DOHH2 (cell line): ENCODE results near the gene YIPF4.
"Not testable (repeated sequence)": the region's sequence is repeated elsewhere in the genome, so short reads cannot be mapped to it uniquely, and the experiment has no call there.

Experiments used
- H3F3A ChIP-seq: fragments of 200-600 bp; sonication (generic), shearing (Covaris generic); 2 replicates; pipeline ENCODE4 v1.6.0; 2016; ENCODE audit warnings: antibody characterized with exemption, mild to moderate bottlenecking; ENCODE audit not compliant: control insufficient read depth, insufficient read depth
- H3K27ac ChIP-seq: fragments of 200-600 bp; sonication (generic); 2 replicates; pipeline ENCODE4 v1.5.1; 2014; ENCODE audit warnings: low read depth, mild to moderate bottlenecking, low read length, moderate library complexity
- H3K27me3 ChIP-seq: fragments of 200-600 bp; sonication (generic); 2 replicates; pipeline ENCODE4 v1.6.1; 2014; ENCODE audit warnings: mild to moderate bottlenecking, low read length, mixed read lengths; ENCODE audit not compliant: control insufficient read depth
- H3K36me3 ChIP-seq: fragments of 200-600 bp; sonication (generic); 2 replicates; pipeline ENCODE4 v1.6.1; 2014; ENCODE audit warnings: mild to moderate bottlenecking, low read length, moderate library complexity, mixed read lengths; ENCODE audit not compliant: control insufficient read depth
- H3K4me1 ChIP-seq: fragments of 200-600 bp; sonication (generic); 2 replicates; pipeline ENCODE4 v1.6.1; 2014; ENCODE audit warnings: mild to moderate bottlenecking, low read length, mixed read lengths; ENCODE audit not compliant: control insufficient read depth
- H3K4me2 ChIP-seq: fragments of 200-600 bp; sonication (generic); 2 replicates; pipeline ENCODE4 v1.6.0; 2014; ENCODE audit warnings: mild to moderate bottlenecking, low read length, moderate library complexity
- H3K4me3 ChIP-seq: fragments of 200-600 bp; sonication (generic); 2 replicates; pipeline ENCODE4 v1.5.1; 2014; ENCODE audit warnings: mild to moderate bottlenecking, low read length, mixed read lengths
- H3K79me2 ChIP-seq: fragments of 200-600 bp; sonication (generic); 2 replicates; pipeline ENCODE4 v1.6.1; 2014; ENCODE audit warnings: mild to moderate bottlenecking, low read length, mixed read lengths; ENCODE audit not compliant: control insufficient read depth
- H3K9me2 ChIP-seq: fragments of 200-600 bp; sonication (generic); replicated peaks from 2 replicates; pipeline ENCODE4 v1.6.1; 2014; ENCODE audit warnings: mild to moderate bottlenecking, low read length, mixed read lengths; ENCODE audit not compliant: control insufficient read depth
- H3K9me3 ChIP-seq: fragments of 200-600 bp; sonication (generic); 2 replicates; pipeline ENCODE4 v1.6.1; 2014; ENCODE audit warnings: antibody characterized with exemption, low read length, mixed read lengths; ENCODE audit not compliant: control insufficient read depth, insufficient read depth
- H4K20me1 ChIP-seq: fragments of 200-600 bp; sonication (generic); 2 replicates; pipeline ENCODE4 v1.6.0; 2014; ENCODE audit warnings: low read depth, mild to moderate bottlenecking, antibody characterized with exemption, low read length, moderate library complexity; ENCODE audit not compliant: control insufficient read depth, insufficient read depth
- EZH2phosphoT487 ChIP-seq: fragments of 200-600 bp; sonication (generic); IDR thresholded peaks from 2 replicates; pipeline ENCODE4 v1.6.1; 2017; ENCODE audit warnings: borderline replicate concordance, mild to moderate bottlenecking, antibody characterized with exemption, low read length, moderate library complexity, mixed read lengths
- TF ChIP-seq, protein P1 (sequence below): fragments of 200-600 bp; sonication (generic); IDR thresholded peaks from one replicate; pipeline ENCODE4 v1.5.1; 2014; ENCODE audit warnings: antibody characterized with exemption, mild to moderate bottlenecking, low read depth, low read length; ENCODE audit not compliant: poor library complexity, severe bottlenecking

The YIPF4 gene

GRCh38 chr2:32271063-32271462, 6.6 kb upstream of the YIPF4 start:
- Histone ChIP-seq H3K9me3 (no peaks in the 10 kb centered on the region), H3K9me2 (no peaks in the 10 kb centered on the region), H3K27me3 (no peaks in the 10 kb centered on the region), H3F3A (no peaks in the 10 kb centered on the region), H3K4me3 (no peak overlapping the region), H3K27ac (no peak overlapping the region), H3K4me1 (no peaks in the 10 kb centered on the region), H3K36me3 (no peaks in the 10 kb centered on the region), H4K20me1 (no peaks in the 10 kb centered on the region), H3K79me2 (no peaks in the 10 kb centered on the region), H3K4me2 (no peak overlapping the region)
- TF ChIP-seq, protein P1, sequence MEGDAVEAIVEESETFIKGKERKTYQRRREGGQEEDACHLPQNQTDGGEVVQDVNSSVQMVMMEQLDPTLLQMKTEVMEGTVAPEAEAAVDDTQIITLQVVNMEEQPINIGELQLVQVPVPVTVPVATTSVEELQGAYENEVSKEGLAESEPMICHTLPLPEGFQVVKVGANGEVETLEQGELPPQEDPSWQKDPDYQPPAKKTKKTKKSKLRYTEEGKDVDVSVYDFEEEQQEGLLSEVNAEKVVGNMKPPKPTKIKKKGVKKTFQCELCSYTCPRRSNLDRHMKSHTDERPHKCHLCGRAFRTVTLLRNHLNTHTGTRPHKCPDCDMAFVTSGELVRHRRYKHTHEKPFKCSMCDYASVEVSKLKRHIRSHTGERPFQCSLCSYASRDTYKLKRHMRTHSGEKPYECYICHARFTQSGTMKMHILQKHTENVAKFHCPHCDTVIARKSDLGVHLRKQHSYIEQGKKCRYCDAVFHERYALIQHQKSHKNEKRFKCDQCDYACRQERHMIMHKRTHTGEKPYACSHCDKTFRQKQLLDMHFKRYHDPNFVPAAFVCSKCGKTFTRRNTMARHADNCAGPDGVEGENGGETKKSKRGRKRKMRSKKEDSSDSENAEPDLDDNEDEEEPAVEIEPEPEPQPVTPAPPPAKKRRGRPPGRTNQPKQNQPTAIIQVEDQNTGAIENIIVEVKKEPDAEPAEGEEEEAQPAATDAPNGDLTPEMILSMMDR: no peak
- TF ChIP-seq EZH2phosphoT487: no peak

DNA sequence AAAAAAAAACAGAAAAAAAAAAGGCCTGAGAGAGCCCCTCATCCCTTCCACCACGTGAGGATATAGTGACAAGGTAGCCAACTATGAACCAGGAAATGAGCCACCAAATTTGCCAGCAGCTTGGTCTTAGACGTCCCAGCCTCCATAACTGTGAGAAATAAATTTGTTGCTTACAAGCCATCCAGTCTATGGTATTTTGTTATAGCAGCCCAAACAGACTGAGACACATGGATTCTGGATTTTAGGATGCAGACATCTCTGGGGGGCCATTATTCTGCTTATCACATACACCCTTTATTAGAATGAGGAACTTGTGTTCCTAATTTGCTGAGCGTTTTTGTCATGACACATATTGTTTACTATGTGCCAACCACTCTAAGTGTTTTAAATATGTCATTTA, 5.4 kb upstream of the YIPF4 start:
- H3K27me3 ChIP-seq: no peaks in the 10 kb centered on the region
- no peak overlapping the region for H3K4me2 ChIP-seq
- no peaks in the 10 kb centered on the region for H3F3A ChIP-seq
- H3K36me3 ChIP-seq: no peaks in the 10 kb centered on the region
- H3K79me2 ChIP-seq: no peaks in the 10 kb centered on the region
- no peaks in the 10 kb centered on the region for H3K9me3 ChIP-seq
- H3K4me1 ChIP-seq: peaks cover 4% of the 10 kb centered on the region
- no peaks in the 10 kb centered on the region for H3K9me2 ChIP-seq
- no peaks in the 10 kb centered on the region for H4K20me1 ChIP-seq
- H3K27ac ChIP-seq: no peak overlapping the region
- no peak overlapping the region for H3K4me3 ChIP-seq
- TF ChIP-seq, protein P1: no peak
- no peak for TF ChIP-seq EZH2phosphoT487

DNA sequence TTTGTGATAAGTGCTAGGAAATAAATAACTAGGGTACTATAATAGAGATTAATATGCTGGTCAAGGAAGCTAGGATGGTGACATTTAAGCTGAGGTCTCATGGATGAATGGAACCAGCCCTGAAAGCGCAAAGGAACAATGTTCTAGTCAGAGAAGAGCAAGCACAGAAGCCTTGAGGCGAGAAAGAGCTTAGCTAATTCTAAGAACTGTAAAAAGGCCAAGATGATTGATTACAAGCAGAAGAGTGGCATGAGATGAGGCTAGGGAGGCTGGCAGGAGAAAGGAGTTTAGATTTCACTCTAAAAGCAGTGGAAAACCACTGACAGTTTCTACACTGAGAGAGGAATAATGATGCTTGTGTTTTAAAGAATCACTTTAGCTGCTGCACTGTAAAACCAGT, 3.4 kb upstream of the YIPF4 start:
- H3F3A ChIP-seq: no peaks in the 10 kb centered on the region
- H3K4me1 ChIP-seq: peaks cover 15% of the 10 kb centered on the region
- H3K36me3 ChIP-seq: 0 out of 2 replicates have a peak, but pooled peaks cover 4% of the 10 kb centered on the region
- no peaks in the 10 kb centered on the region for H3K9me3 ChIP-seq
- H3K79me2 ChIP-seq: peaks cover 16% of the 10 kb centered on the region
- no peak overlapping the region for H3K4me2 ChIP-seq
- no peak overlapping the region for H3K4me3 ChIP-seq
- H4K20me1 ChIP-seq: no peaks in the 10 kb centered on the region
- TF ChIP-seq, protein P1: no peak
- TF ChIP-seq EZH2phosphoT487: no peak
- no peaks in the 10 kb centered on the region for H3K27me3 ChIP-seq
- H3K9me2 ChIP-seq: no peaks in the 10 kb centered on the region
- no peak overlapping the region for H3K27ac ChIP-seq

DNA sequence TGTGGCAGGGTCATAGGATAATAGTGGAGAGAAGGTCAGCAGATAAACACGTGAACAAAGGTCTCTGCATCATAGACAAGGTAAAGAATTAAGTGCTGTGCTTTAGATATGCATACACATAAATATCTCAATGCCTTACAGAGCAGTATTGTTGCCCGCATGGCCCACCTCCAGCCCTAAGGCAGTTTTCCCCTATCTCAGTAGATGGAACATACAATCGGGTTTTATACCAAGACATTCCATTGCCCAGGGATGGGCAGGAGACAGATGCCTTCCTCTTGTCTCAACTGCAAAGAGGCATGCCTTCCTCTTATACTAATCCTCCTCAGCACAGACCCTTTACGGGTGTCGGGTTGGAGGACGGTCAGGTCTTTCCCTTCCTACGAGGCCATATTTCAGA, 1.9 kb upstream of the YIPF4 start:
- not testable (repeated sequence) for H3K4me3 ChIP-seq

More for the DNA sequence above, 1.9 kb upstream of the YIPF4 start:
- not testable (repeated sequence) for H3K36me3 ChIP-seq, H3K9me3 ChIP-seq, H3K27ac ChIP-seq, H4K20me1 ChIP-seq, H3K27me3 ChIP-seq, H3K4me2 ChIP-seq, H3K9me2 ChIP-seq, H3F3A ChIP-seq
- Histone ChIP-seq H3K79me2 (peaks cover 27% of the 10 kb centered on the region), H3K4me1 (peaks cover 15% of the 10 kb centered on the region)
